Left renal pelvis (tissue), 4 donors: ENCODE measurements around the gene CORO6. TPM values are rescaled to one million over a fixed set of nuclear protein-coding genes. Genes with fewer than 3 reads are reported as not detected.
"Not testable (repeated sequence)": the region's sequence is repeated elsewhere in the genome, so short reads cannot be mapped to it uniquely, and the experiment has no call there.

Experiments used
- DNase-seq, 4 donors: peaks; one replicate each; pipeline ENCODE4 v3.0.0-alpha.2; 2013; ENCODE audit warnings: low read depth in 4 of 4, low spot score in 3 of 4
- polyA plus RNA-seq, 4 donors: library from polyadenylated mRNA; unstranded; fragments of 120-200 nt; gene quantifications; one replicate each; pipeline ENCODE4 v1.2.1, GENCODE V29; 2013; ENCODE audit not compliant: insufficient read length in 4 of 4

CORO6 gene
- polyA plus RNA-seq, result 1 to 10 TPM; 2.6 to 4.9 (median 3.3) TPM

- DNase-seq, result no peak
Measured at GRCh38 chr17:29622337-29623282, at the start of gene CORO6. CORO6 (minus strand) TSS chr17:29622912; CDS start chr17:29621421, 1,491 bp downstream.

- DNase-seq, result no peak
Measured at GRCh38 chr17:29671661-29672060, 48.9 kb upstream of the CORO6 start.

GRCh38 chr17:29669266-29669665 lies 46.6 kb upstream of the CORO6 start:
- DNase-seq, result no peak

GRCh38 chr17:29667969-29668368 lies 45.3 kb upstream of the CORO6 start:
- no peak for DNase-seq

GRCh38 chr17:29665481-29665810 lies 42.7 kb upstream of the CORO6 start:
- DNase-seq, result no peak

GRCh38 chr17:29664743-29665480 lies 42.2 kb upstream of the CORO6 start:
- DNase-seq, result no peak

- no peak for DNase-seq
Measured at GRCh38 chr17:29663155-29663554, 40.4 kb upstream of the CORO6 start.

- no peak for DNase-seq
Measured at GRCh38 chr17:29661213-29661612, 38.5 kb upstream of the CORO6 start.

GRCh38 chr17:29659155-29659554 lies 36.4 kb upstream of the CORO6 start:
- no peak for DNase-seq

- no peak for DNase-seq
Measured at GRCh38 chr17:29655323-29655722, 32.6 kb upstream of the CORO6 start.

GRCh38 chr17:29653995-29654714 lies 31.4 kb upstream of the CORO6 start:
- DNase-seq, result no peak

GRCh38 chr17:29652976-29653375 lies 30.3 kb upstream of the CORO6 start:
- no peak for DNase-seq

- DNase-seq, result not testable (repeated sequence)
Measured at GRCh38 chr17:29651913-29652312, 29.2 kb upstream of the CORO6 start.

- no peak for DNase-seq
Measured at GRCh38 chr17:29650396-29650795, 27.7 kb upstream of the CORO6 start.

- DNase-seq, result no peak
Measured at GRCh38 chr17:29649359-29649758, 26.6 kb upstream of the CORO6 start.

GRCh38 chr17:29648005-29648404 lies 25.3 kb upstream of the CORO6 start:
- DNase-seq, result no peak

GRCh38 chr17:29645515-29646051 lies 22.9 kb upstream of the CORO6 start:
- no peak for DNase-seq

- no peak for DNase-seq
Measured at GRCh38 chr17:29643817-29644160, 21.1 kb upstream of the CORO6 start.

- DNase-seq, result peak in 1 of 4 donors; percentile 82
Measured at GRCh38 chr17:29642171-29642611, 19.5 kb upstream of the CORO6 start.

- no peak for DNase-seq
Measured at GRCh38 chr17:29640981-29641642, 18.4 kb upstream of the CORO6 start.
